OCI-LY1 (cell line): ENCODE data around the gene CATSPER4.

ENCODE experiments used
- H2AFZ ChIP-seq: fragments of 200-600 bp; sonication (generic), shearing (Covaris generic); 2 replicates; pipeline ENCODE4 v1.6.0; 2014; ENCODE audit warnings: antibody characterized with exemption, mild to moderate bottlenecking, low read length
- H3F3A ChIP-seq: fragments of 200-600 bp; sonication (generic), shearing (Covaris generic); 2 replicates; pipeline ENCODE4 v1.6.0; 2014; ENCODE audit warnings: mild to moderate bottlenecking, antibody characterized with exemption, low read length, moderate library complexity; ENCODE audit not compliant: insufficient read depth
- H3K27ac ChIP-seq: fragments of 200-600 bp; sonication (generic); 2 replicates; pipeline ENCODE4 v1.5.1; 2014; ENCODE audit warnings: low read length, mixed run types, mild to moderate bottlenecking, low read depth; ENCODE audit not compliant: poor library complexity, severe bottlenecking
- H3K27me3 ChIP-seq: fragments of 200-600 bp; sonication (generic); 2 replicates; pipeline ENCODE4 v1.6.0; 2014; ENCODE audit warnings: antibody characterized with exemption, mild to moderate bottlenecking, low read length, moderate library complexity; ENCODE audit not compliant: insufficient read depth
- H3K36me3 ChIP-seq: fragments of 200-600 bp; sonication (generic); 2 replicates; pipeline ENCODE4 v1.6.1; 2014; ENCODE audit warnings: mild to moderate bottlenecking, antibody characterized with exemption, low read length, moderate library complexity, mixed read lengths; ENCODE audit not compliant: insufficient read depth
- H3K4me1 ChIP-seq: fragments of 200-600 bp; sonication (generic); 2 replicates; pipeline ENCODE4 v1.5.1; 2014; ENCODE audit warnings: mild to moderate bottlenecking, low read length, moderate library complexity; ENCODE audit not compliant: insufficient read depth, severe bottlenecking
- H3K4me2 ChIP-seq: fragments of 200-600 bp; sonication (generic), shearing (Covaris generic); 2 replicates; pipeline ENCODE4 v1.6.1; 2014; ENCODE audit warnings: low read length
- H3K4me3 ChIP-seq: fragments of 200-600 bp; sonication (generic); 2 replicates; pipeline ENCODE4 v1.5.1; 2014; ENCODE audit warnings: low read length, low read depth, mild to moderate bottlenecking, mixed read lengths; ENCODE audit not compliant: poor library complexity, severe bottlenecking
- H3K79me2 ChIP-seq: fragments of 200-600 bp; shearing (Covaris generic); 2 replicates; pipeline ENCODE4 v1.6.1; 2016; ENCODE audit warnings: mixed run types, low read length, mixed read lengths; ENCODE audit not compliant: insufficient read depth
- H3K9ac ChIP-seq: fragments of 200-600 bp; sonication (generic), shearing (Covaris generic); 2 replicates; pipeline ENCODE4 v1.6.1; 2014; ENCODE audit warnings: mild to moderate bottlenecking, low read length, mixed read lengths
- H3K9me2 ChIP-seq: fragments of 200-600 bp; sonication (generic), shearing (Covaris generic); 2 replicates; pipeline ENCODE4 v1.6.1; 2014; ENCODE audit warnings: low read depth, mild to moderate bottlenecking, low read length, mixed read lengths
- H3K9me3 ChIP-seq: fragments of 200-600 bp; shearing (Covaris generic); 2 replicates; pipeline ENCODE4 v1.6.1; 2014; ENCODE audit warnings: low read length, mixed read lengths
- H4K20me1 ChIP-seq: fragments of 200-600 bp; sonication (generic), shearing (Covaris generic); 2 replicates; pipeline ENCODE4 v1.6.0; 2016; ENCODE audit warnings: mild to moderate bottlenecking, low read length; ENCODE audit not compliant: insufficient read depth
- EZH2 ChIP-seq: fragments of 200-600 bp; sonication (generic), shearing (Covaris generic); IDR thresholded peaks from 2 replicates; pipeline ENCODE4 v1.8.0; 2017; ENCODE audit warnings: borderline replicate concordance, mixed run types, mild to moderate bottlenecking, antibody characterized with exemption, low read length, moderate library complexity, mixed read lengths
- TF ChIP-seq, protein P1 (sequence below): fragments of 200-600 bp; sonication (generic), shearing (Covaris generic); IDR thresholded peaks from 2 replicates; pipeline ENCODE4 v1.5.1; 2017; ENCODE audit warnings: mild to moderate bottlenecking, antibody characterized with exemption, low read length, moderate library complexity, mixed read lengths

CATSPER4 gene

DNA sequence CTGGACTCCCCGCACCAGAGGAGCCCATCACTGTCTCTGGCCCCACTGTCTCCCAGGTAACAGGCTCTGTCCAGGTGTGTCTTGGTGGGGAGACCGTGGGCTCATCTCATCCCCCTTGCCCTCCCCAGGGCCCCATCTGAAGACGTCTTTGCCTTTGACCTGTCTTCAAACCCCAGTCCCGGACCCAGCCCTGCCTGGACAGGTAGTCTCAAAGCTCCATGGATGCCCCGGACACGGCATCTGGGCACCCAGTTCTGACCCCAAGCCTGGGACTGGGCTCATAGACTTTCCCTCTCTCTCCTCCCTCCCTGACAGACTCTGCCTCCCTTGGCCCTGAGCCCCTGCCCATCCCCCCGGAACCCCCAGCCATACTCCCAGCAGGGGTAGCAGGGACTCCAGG, 6.3 kb upstream of the CATSPER4 start:
- Histone ChIP-seq H3K79me2 (no peaks in the 10 kb centered on the region), H3K9me2 (no peaks in the 10 kb centered on the region), H3K4me3 (no peak overlapping the region), H4K20me1 (no peaks in the 10 kb centered on the region), H3K9me3 (no peaks in the 10 kb centered on the region), H3K27ac (no peak overlapping the region), H3K4me2 (no peak overlapping the region), H3K27me3 (0 out of 2 replicates have a peak, but pooled peaks cover 5% of the 10 kb centered on the region), H3F3A (no peaks in the 10 kb centered on the region), H3K36me3 (no peaks in the 10 kb centered on the region), H3K9ac (no peak overlapping the region), H2AFZ (no peak overlapping the region), H3K4me1 (peaks cover 6% of the 10 kb centered on the region)
- TF ChIP-seq EZH2: no peak
- TF ChIP-seq, protein P1, sequence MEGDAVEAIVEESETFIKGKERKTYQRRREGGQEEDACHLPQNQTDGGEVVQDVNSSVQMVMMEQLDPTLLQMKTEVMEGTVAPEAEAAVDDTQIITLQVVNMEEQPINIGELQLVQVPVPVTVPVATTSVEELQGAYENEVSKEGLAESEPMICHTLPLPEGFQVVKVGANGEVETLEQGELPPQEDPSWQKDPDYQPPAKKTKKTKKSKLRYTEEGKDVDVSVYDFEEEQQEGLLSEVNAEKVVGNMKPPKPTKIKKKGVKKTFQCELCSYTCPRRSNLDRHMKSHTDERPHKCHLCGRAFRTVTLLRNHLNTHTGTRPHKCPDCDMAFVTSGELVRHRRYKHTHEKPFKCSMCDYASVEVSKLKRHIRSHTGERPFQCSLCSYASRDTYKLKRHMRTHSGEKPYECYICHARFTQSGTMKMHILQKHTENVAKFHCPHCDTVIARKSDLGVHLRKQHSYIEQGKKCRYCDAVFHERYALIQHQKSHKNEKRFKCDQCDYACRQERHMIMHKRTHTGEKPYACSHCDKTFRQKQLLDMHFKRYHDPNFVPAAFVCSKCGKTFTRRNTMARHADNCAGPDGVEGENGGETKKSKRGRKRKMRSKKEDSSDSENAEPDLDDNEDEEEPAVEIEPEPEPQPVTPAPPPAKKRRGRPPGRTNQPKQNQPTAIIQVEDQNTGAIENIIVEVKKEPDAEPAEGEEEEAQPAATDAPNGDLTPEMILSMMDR: no peak

DNA sequence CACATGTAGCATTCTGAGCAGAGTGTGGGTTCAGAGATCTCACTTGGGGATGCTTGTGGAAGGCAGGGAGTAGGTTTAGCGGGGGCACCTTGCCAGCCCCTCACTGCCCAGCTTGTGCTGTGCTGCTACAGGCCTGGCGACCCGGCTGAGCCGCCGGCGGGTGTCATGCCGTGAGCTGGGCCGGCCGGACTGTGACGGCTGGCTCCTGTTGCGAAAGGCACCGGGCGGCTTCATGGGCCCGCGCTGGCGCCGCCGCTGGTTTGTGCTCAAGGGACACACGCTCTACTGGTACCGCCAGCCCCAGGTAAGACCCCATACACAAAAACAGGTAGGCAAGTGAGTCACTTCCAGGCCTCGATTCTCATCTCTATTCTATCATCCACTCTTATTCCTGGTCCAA, 5.5 kb upstream of the CATSPER4 start:
- Histone ChIP-seq H2AFZ (no peak overlapping the region), H3K36me3 (no peaks in the 10 kb centered on the region), H3K79me2 (no peaks in the 10 kb centered on the region), H3K9me3 (no peaks in the 10 kb centered on the region), H3K9ac (no peak overlapping the region), H3K27me3 (0 out of 2 replicates have a peak, but pooled peaks cover 5% of the 10 kb centered on the region), H3F3A (no peaks in the 10 kb centered on the region), H3K4me3 (no peak overlapping the region), H3K4me1 (peaks cover 5% of the 10 kb centered on the region), H4K20me1 (no peaks in the 10 kb centered on the region), H3K4me2 (no peak overlapping the region), H3K9me2 (no peaks in the 10 kb centered on the region), H3K27ac (no peak overlapping the region)
- TF ChIP-seq EZH2: no peak
- TF ChIP-seq, protein P1: no peak

DNA sequence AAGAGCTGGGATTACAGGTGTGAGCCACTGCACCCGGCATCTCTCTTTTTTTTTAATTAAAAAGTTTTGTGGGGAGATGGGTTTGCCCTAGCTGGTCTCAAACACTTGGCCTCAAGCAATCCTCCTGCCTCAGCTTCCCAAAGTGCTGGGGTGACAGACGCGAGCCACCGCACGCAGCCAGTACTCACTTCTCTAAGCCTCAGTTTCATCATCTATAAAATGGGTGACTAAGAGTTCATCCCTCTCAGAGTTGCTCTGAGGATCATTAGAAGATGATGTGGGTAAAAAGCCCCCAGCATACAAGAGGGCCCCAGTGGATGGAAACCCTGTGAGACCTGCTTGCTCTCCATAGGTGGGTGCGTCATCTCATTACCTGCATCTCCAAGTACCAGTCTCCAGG, 2.5 kb upstream of the CATSPER4 start:
- no peak overlapping the region for H3K4me3 ChIP-seq
- H3F3A ChIP-seq: no peaks in the 10 kb centered on the region
- H3K27ac ChIP-seq: no peak overlapping the region
- no peak overlapping the region for H3K4me2 ChIP-seq
- TF ChIP-seq, protein P1: no peak
- TF ChIP-seq EZH2: no peak
- H4K20me1 ChIP-seq: no peaks in the 10 kb centered on the region
- H3K4me1 ChIP-seq: no peaks in the 10 kb centered on the region
- 0 out of 2 replicates have a peak, but pooled peaks cover 5% of the 10 kb centered on the region for H3K27me3 ChIP-seq
- no peaks in the 10 kb centered on the region for H3K9me2 ChIP-seq
- H3K9ac ChIP-seq: no peak overlapping the region
- H2AFZ ChIP-seq: no peak overlapping the region
- H3K79me2 ChIP-seq: no peaks in the 10 kb centered on the region
- no peaks in the 10 kb centered on the region for H3K36me3 ChIP-seq
- H3K9me3 ChIP-seq: no peaks in the 10 kb centered on the region
